Esophagus (tissue), 2 donors: Measurements from ENCODE around the gene RBM27. TPM values are rescaled to one million over a fixed set of nuclear protein-coding genes. Genes with fewer than 3 reads are reported as not detected.
"Not testable (repeated sequence)": the region's sequence is repeated elsewhere in the genome, so short reads cannot be mapped to it uniquely, and the experiment has no call there.

Experiments
- H3K27ac ChIP-seq, 2 donors: one replicate each; pipeline ENCODE4 v1.5.1; 2013; ENCODE audit warnings: low read depth in 2 of 2, mild to moderate bottlenecking in 2 of 2, inconsistent platforms in 1 of 2, low read length in 1 of 2, moderate library complexity in 1 of 2
- H3K27me3 ChIP-seq, 2 donors: one replicate each; pipeline ENCODE4 v1.6.1; 2013; ENCODE audit warnings: low read length in 2 of 2, control low read depth in 1 of 2, mild to moderate bottlenecking in 1 of 2; ENCODE audit not compliant: insufficient read depth in 2 of 2, control insufficient read depth in 1 of 2
- H3K36me3 ChIP-seq, 2 donors: one replicate each; pipeline ENCODE4 v1.6.1; 2013; ENCODE audit warnings: low read length in 1 of 2; ENCODE audit not compliant: control insufficient read depth in 2 of 2, insufficient read depth in 2 of 2
- H3K4me1 ChIP-seq, 2 donors: one replicate each; pipeline ENCODE4 v1.6.1; 2013; ENCODE audit warnings: low read length in 1 of 2; ENCODE audit not compliant: control insufficient read depth in 2 of 2, insufficient read depth in 2 of 2
- H3K4me3 ChIP-seq, 2 donors: one replicate each; pipeline ENCODE4 v1.5.1; 2013; ENCODE audit warnings: low read length in 2 of 2, mild to moderate bottlenecking in 2 of 2, low read depth in 1 of 2, moderate library complexity in 1 of 2
- H3K9me3 ChIP-seq, 2 donors: one replicate each; pipeline ENCODE4 v1.6.1; 2013; ENCODE audit warnings: mild to moderate bottlenecking in 2 of 2, low read depth in 1 of 2, low read length in 1 of 2, moderate library complexity in 1 of 2; ENCODE audit not compliant: control insufficient read depth in 2 of 2, insufficient read depth in 1 of 2
- WGBS, 2 donors: extraction: QIAGEN DNeasy Blood & Tissue Kit; methylation state at CpG; one replicate each; pipeline ENCODE4 v1.1.7; 2013; 5-methylcytosine and 5-hydroxymethylcytosine counted together
- polyA plus RNA-seq, 2 donors: library from polyadenylated mRNA; stranded (reverse); fragments of 200-250 nt; gene quantifications; one replicate each; pipeline ENCODE4 v1.2.3, GENCODE V29; 2013
- donor health status: healthy with polysubstance abuse.
- donor health status: Bipolar disorder and iron deficiency.

Gene RBM27
- polyA plus RNA-seq, 2 donors = 4.3 to 5.1 TPM

DNA sequence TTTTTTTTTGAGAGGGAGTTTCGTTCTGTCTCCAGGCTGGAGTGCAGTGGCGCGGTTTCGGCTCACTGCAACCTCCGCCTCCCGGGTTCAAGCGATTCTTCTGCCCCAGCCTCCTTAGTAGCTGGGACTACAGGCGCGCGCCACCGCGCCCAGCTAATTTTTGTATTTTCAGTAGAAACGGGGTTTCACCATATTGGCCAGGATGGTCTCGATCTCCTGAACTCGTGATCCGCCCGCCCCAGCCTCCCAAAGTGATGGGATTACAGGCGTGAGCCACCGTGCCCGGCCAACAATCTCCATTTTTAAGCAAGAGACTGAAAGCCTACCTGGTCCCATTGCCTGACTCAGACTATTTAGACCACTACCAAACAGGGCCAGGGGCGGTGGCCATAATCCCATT lies 20.0 kb upstream of the RBM27 start:
- 93 to 94% methylated on average over 21 of the region's 21 CpGs for WGBS, 2 donors
- H3K27ac ChIP-seq, H3K36me3 ChIP-seq, H3K9me3 ChIP-seq, H3K4me1 ChIP-seq, H3K27me3 ChIP-seq: not testable (repeated sequence)
- H3K4me3 ChIP-seq = peak overlapping the region in 1 of 2 donors; percentile 80

DNA sequence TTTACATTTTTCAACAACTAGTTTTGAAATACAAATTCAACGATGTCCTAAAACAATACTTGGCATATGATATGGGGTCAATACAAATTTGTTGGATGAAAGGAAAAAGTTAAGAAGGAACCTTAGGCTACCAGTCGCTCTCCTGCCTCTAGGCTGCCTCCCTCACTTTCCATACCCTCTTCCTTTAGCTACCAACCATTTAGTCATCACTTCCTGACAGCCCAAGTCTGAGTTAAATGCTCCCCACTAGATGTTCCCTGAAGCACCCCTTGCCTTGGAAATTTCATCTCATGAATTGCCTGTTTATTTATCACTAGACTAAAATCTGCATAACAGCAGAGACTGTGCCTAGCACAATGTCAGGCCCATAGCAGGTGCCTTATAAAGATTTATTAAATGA lies 18.2 kb upstream of the RBM27 start:
- no peak overlapping the region for H3K27ac ChIP-seq
- WGBS, 2 donors = 71 to 84% methylated on average over 2 of the region's 2 CpGs
- H3K36me3 ChIP-seq = no peaks in the 10 kb centered on the region
- no peaks in the 10 kb centered on the region for H3K9me3 ChIP-seq
- H3K4me1 ChIP-seq = no peaks in the 10 kb centered on the region
- H3K4me3 ChIP-seq = no peak overlapping the region
- no peaks in the 10 kb centered on the region for H3K27me3 ChIP-seq

DNA sequence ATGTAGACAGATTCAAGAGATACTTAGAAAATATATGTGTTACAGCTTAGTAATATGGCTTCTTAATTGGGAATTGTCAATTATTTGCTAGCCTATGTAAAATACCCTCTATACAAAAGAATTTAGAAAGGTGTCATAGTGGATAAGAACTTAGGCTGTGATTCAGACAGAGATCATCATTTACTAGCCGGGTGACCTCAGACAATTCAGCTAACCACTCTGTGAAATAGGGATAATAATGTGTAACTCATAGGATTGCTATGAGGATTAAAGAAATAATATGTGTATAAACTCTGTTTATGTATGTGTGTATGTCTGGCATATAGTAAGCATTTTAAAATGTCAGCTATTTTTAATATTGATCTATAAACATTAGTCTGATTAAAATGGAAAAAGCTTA lies 15.0 kb upstream of the RBM27 start:
- H3K27me3 ChIP-seq = no peaks in the 10 kb centered on the region
- WGBS, 2 donors = 45 to 56% methylated on average over 1 of the region's 1 CpG
- no peak overlapping the region for H3K27ac ChIP-seq
- no peak overlapping the region for H3K4me3 ChIP-seq
- H3K36me3 ChIP-seq = no peaks in the 10 kb centered on the region
- no peaks in the 10 kb centered on the region for H3K9me3 ChIP-seq
- no peaks in the 10 kb centered on the region for H3K4me1 ChIP-seq

DNA sequence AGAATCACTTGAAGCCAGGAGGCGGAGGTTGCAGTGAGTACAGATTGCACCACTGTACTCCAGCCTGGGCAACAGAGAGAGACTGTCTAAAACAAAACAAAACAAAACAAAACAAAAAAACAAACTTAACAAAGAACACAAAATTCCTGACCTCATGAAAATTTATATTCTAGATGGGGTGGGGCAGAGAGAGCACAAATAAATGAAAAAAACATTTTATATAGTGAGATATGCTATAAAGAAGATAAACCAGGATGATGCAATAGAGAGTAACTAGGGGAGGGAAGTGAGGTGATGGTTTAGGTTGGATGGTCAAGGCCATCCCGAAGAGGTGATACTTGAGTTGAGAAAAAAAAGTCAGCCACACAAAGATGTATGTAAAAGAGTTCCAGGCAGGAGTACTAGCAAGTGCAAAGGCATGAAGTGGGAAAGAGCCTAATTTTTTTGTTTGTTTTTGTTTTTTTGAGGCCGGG lies 10.8 kb upstream of the RBM27 start:
- Histone ChIP-seq H3K4me3 (no peak overlapping the region), H3K4me1 (no peaks in the 10 kb centered on the region), H3K36me3 (no peaks in the 10 kb centered on the region), H3K9me3 (no peaks in the 10 kb centered on the region), H3K27ac (no peak overlapping the region), H3K27me3 (no peaks in the 10 kb centered on the region)
- WGBS, 2 donors = 84 to 85% methylated on average over 3 of the region's 3 CpGs

DNA sequence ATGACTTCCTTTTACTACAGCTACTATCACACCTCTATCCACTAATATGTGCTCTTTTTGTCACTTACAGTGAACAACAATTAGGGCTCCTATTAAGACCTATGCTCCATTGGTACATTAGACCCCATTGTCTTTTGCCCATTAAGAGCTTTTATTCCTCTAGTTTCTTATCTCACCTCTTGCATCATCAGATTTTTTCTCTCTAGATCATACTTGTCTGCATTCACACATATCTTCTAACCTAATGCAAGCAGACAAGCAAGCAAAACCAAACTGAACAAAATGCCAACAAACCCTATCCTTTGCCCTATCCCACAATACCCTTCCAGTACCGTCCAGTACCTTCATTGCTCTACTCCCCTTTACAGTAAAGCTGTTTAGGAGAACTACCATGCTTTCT lies 10.1 kb upstream of the RBM27 start:
- 89 to 94% methylated on average over 1 of the region's 1 CpG for WGBS, 2 donors
- H3K4me3 ChIP-seq = no peak overlapping the region
- no peak overlapping the region for H3K27ac ChIP-seq
- no peaks in the 10 kb centered on the region for H3K36me3 ChIP-seq
- no peaks in the 10 kb centered on the region for H3K9me3 ChIP-seq
- no peaks in the 10 kb centered on the region for H3K27me3 ChIP-seq
- no peaks in the 10 kb centered on the region for H3K4me1 ChIP-seq

DNA sequence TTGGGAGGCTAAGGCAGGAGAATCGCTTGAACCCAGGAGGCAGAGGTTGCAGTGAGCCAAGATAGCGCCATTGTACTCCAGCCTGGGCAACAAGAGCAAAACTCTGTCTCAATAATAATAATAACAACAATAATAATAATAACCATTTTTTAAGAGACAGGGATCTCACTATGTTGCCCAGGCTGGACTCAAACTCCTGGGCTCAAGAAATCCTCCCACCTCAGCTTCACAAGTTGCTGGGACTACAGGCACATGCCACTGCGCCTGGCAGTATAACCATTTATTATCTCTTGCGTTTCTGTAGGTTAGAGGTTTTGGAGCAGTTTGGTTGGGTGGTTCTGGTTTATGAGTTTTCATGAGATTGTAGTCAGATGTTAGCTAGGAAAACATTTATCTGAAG lies 8.4 kb upstream of the RBM27 start:
- H3K27ac ChIP-seq, H3K36me3 ChIP-seq, H3K4me1 ChIP-seq, H3K9me3 ChIP-seq, H3K27me3 ChIP-seq, H3K4me3 ChIP-seq: not testable (repeated sequence)
- WGBS, 2 donors = 94 to 96% methylated on average over 4 of the region's 4 CpGs

DNA sequence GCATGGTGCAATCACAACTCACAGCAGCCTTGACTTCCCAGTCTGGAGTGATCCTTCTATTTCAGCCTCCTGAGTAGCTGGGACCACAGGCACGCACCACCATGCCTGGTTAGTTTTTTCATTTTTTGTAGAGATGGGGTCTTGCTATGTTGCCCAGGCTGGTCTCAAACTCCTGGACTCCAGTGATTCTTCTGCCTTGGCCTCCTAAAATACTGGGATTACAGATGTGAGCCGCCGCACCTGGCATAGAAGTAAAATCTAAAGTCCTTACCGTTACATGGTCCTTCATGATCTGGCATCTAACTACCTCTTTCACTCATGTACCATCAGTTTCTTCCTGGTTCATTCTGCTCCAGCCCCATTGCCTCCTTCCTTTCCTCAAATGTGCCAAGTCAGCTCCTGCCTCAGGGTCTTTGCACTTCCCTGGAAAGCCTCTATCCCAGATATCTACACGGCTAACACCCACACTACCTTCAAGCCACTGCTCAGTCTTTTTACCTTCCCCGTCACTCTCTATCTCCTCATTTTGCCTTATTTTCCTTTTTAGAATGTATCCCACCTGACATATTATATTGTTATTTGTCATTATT lies 6.9 kb upstream of the RBM27 start:
- Histone ChIP-seq H3K27ac (no peak overlapping the region), H3K4me1 (no peaks in the 10 kb centered on the region), H3K27me3 (no peaks in the 10 kb centered on the region), H3K4me3 (no peak overlapping the region), H3K9me3 (no peaks in the 10 kb centered on the region), H3K36me3 (no peaks in the 10 kb centered on the region)
- 93 to 94% methylated on average over 6 of the region's 6 CpGs for WGBS, 2 donors

DNA sequence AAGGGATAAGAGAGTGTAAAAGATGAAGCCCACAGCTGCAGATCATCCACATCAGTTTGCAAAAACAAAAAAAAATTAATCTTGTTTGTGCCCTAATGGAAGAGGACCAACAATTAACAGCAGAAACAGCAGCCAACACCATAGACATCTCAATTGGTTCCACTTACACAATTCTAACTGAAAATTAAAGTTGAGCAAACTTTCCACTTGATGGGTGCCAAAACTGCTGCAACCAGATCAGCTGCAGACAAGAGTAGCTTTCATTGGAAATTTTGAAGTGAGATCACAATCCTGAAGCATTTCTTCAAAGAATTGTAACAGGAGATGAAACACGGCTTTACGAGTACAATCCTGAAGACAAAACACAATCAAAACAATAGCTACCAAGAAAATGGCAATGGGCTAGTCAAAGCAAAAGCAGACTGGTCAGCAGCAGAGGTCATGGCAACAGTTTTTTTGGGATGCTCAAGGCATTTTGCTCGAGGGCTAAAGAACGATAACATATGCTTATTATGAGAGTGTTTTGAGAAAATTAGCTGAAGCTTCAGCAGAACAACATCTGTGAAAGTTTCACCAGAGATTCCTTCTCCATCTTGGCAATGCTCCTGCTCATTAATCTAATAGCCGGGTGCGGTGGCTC lies 4.1 kb upstream of the RBM27 start:
- Histone ChIP-seq H3K4me3 (no peak overlapping the region), H3K27ac (no peak overlapping the region), H3K9me3 (no peaks in the 10 kb centered on the region), H3K27me3 (no peaks in the 10 kb centered on the region), H3K36me3 (no peaks in the 10 kb centered on the region), H3K4me1 (no peaks in the 10 kb centered on the region)
- 72 to 75% methylated on average over 6 of the region's 6 CpGs for WGBS, 2 donors

DNA sequence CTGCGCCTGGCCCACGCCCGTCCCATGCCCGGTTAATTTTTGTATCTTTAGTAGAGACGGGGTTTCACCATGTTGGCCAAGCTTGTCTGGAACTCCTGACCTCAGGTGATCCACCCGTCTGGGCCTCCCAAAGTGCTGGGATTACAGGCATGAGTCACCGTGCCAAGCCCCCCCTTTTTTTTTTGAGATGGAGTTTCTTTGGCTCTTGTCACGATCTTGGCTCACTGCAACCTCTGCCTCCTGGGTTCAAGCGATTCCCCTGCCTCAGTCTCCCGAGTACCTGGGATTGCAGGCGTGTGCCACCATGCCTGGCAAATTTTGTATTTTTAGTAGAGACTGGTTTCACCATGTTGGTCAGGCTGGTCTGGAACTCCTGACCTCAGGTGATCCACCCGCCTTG lies 1.6 kb upstream of the RBM27 start:
- H3K27ac ChIP-seq, H3K9me3 ChIP-seq, H3K27me3 ChIP-seq, H3K4me3 ChIP-seq, H3K4me1 ChIP-seq, H3K36me3 ChIP-seq: not testable (repeated sequence)
- WGBS, 2 donors = 76 to 80% methylated on average over 12 of the region's 12 CpGs

DNA sequence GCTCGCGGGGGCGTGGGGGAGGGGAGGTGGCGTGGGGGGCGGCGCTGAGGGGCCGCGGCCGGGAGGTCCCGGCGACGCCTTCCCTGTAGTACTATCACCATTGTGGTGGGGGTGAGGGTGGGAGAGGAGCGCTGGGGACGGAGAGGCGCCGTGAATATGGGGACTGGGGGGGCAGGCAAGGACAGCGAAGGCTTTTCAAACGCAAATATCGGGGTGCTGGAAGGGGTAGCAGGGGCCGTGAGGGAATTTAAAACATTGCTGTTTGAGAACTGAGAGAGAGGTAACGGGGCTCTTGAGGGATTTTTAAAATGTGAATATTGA lies 427 bp downstream of the RBM27 start:
- Histone ChIP-seq H3K4me1 (peaks cover 0 to 3% of the 10 kb centered on the region in 2 donors), H3K27ac (peak overlapping the region; percentile 86 to 95), H3K4me3 (peak overlapping the region; percentile 92 to 97), H3K36me3 (no peaks in the 10 kb centered on the region), H3K9me3 (no peaks in the 10 kb centered on the region), H3K27me3 (no peaks in the 10 kb centered on the region)
- 1% methylated on average over 19 to 21 of the region's 21 CpGs for WGBS, 2 donors
